GM23338 (cell line): ENCODE measurements around the gene LRR1. TPM values are rescaled to one million over a fixed set of nuclear protein-coding genes. Genes with fewer than 3 reads are reported as not detected.

Experiments used
- ATAC-seq: fragments of 200-7000 bp; cut with Tn5 transposase; 3 replicates; pipeline ENCODE4 v1.9.1; 2020
- DNase-seq: peaks from one replicate; pipeline ENCODE4 v3.0.0-alpha.2; 2015; ENCODE audit warnings: low spot score
- H2AFZ ChIP-seq: fragments of 200-600 bp; sonication (generic); 2 replicates; pipeline ENCODE4 v1.8.0; 2016; ENCODE audit warnings: antibody characterized with exemption, mild to moderate bottlenecking, moderate library complexity
- H3F3A ChIP-seq: fragments of 200-600 bp; sonication (generic); replicated peaks from 2 replicates; pipeline ENCODE4 v1.8.0; 2017; ENCODE audit warnings: antibody characterized with exemption, mixed run types, low read depth
- H3K27ac ChIP-seq: fragments of 200-600 bp; sonication (generic); 2 replicates; pipeline ENCODE4 v1.6.1; 2016; ENCODE audit warnings: low read depth
- H3K27me3 ChIP-seq: fragments of 200-600 bp; sonication (generic); 2 replicates; pipeline ENCODE4 v1.8.0; 2016; ENCODE audit warnings: mild to moderate bottlenecking, mixed run types, moderate library complexity; ENCODE audit not compliant: insufficient read depth
- H3K36me3 ChIP-seq: fragments of 200-600 bp; sonication (generic); 2 replicates; pipeline ENCODE4 v1.8.0; 2016; ENCODE audit warnings: mild to moderate bottlenecking; ENCODE audit not compliant: insufficient read depth
- H3K4me1 ChIP-seq: fragments of 200-600 bp; sonication (generic); 2 replicates; pipeline ENCODE4 v1.8.0; 2016; ENCODE audit warnings: mild to moderate bottlenecking, moderate library complexity; ENCODE audit not compliant: insufficient read depth
- H3K4me2 ChIP-seq: fragments of 200-600 bp; sonication (generic); 2 replicates; pipeline ENCODE4 v1.7.1; 2017; ENCODE audit warnings: mixed run types
- H3K4me3 ChIP-seq: fragments of 200-600 bp; sonication (generic); 2 replicates; pipeline ENCODE4 v1.6.1; 2016; ENCODE audit warnings: mixed run types
- H3K79me2 ChIP-seq: fragments of 200-600 bp; sonication (generic); replicated peaks from 2 replicates; pipeline ENCODE4 v1.8.0; 2017; ENCODE audit warnings: mild to moderate bottlenecking; ENCODE audit not compliant: insufficient read depth
- H3K9me2 ChIP-seq: fragments of 200-600 bp; sonication (generic); 2 replicates; pipeline ENCODE4 v1.8.0; 2017; ENCODE audit not compliant: insufficient read depth
- H4K20me1 ChIP-seq: fragments of 200-600 bp; sonication (generic); replicated peaks from 2 replicates; pipeline ENCODE4 v1.8.0; 2017; ENCODE audit warnings: mild to moderate bottlenecking; ENCODE audit not compliant: insufficient read depth
- H3K27ac Mint-ChIP-seq: 2 replicates; pipeline ENCODE4 v1.8.0; 2020; ENCODE audit warnings: inconsistent platforms, mild to moderate bottlenecking, moderate library complexity, mixed read lengths
- H3K27me3 Mint-ChIP-seq: 3 replicates; pipeline ENCODE4 v1.8.0; 2022; ENCODE audit warnings: low read depth, mild to moderate bottlenecking, moderate library complexity, mixed read lengths, inconsistent platforms; ENCODE audit not compliant: insufficient read depth, poor library complexity
- H3K36me3 Mint-ChIP-seq: 3 replicates; pipeline ENCODE4 v1.8.0; 2021; ENCODE audit warnings: low read depth, mild to moderate bottlenecking, inconsistent platforms, moderate library complexity, mixed read lengths
- H3K4me1 Mint-ChIP-seq: 3 replicates; pipeline ENCODE4 v1.8.0; 2020; ENCODE audit warnings: mild to moderate bottlenecking, inconsistent platforms, mixed read lengths
- H3K4me3 Mint-ChIP-seq: 3 replicates; pipeline ENCODE4 v1.8.0; 2021; ENCODE audit warnings: moderate library complexity, mild to moderate bottlenecking, inconsistent platforms, mixed read lengths
- H3K9me3 Mint-ChIP-seq: 3 replicates; pipeline ENCODE4 v1.8.0; 2020; ENCODE audit warnings: moderate library complexity, mild to moderate bottlenecking, inconsistent platforms, mixed read lengths
- CTCF ChIP-seq, 2 experiments: fragments of 200-600 bp in 1 of 2; sonication (generic) in 1 of 2; conservative IDR thresholded peaks; 2 replicates each; pipeline versions ENCODE4 v1.5.1 to v1.6.1; 2016 to 2017; ENCODE audit warnings: antibody characterized with exemption in 2 of 2, low read depth in 2 of 2, mild to moderate bottlenecking in 2 of 2, moderate library complexity in 1 of 2
- EZH2 ChIP-seq: fragments of 200-600 bp; sonication (generic); IDR thresholded peaks from one replicate; pipeline ENCODE4 v1.8.0; 2017; ENCODE audit warnings: antibody characterized with exemption, mild to moderate bottlenecking, low read depth; ENCODE audit not compliant: unreplicated experiment
- EZH2phosphoT487 ChIP-seq: fragments of 200-600 bp; sonication (generic); IDR thresholded peaks from one replicate; pipeline ENCODE4 v1.8.1; 2018; ENCODE audit warnings: antibody characterized with exemption; ENCODE audit not compliant: unreplicated experiment
- JUNB ChIP-seq: IDR thresholded peaks from one replicate; pipeline ENCODE4 v1.6.1; 2016; ENCODE audit warnings: antibody characterized with exemption; ENCODE audit not compliant: unreplicated experiment
- NANOG ChIP-seq: IDR thresholded peaks from 2 replicates; pipeline ENCODE4 v1.6.1; 2016; ENCODE audit warnings: antibody characterized with exemption, borderline replicate concordance
- STAT1 ChIP-seq: IDR thresholded peaks from one replicate; pipeline ENCODE4 v1.6.1; 2016; ENCODE audit warnings: antibody characterized with exemption; ENCODE audit not compliant: unreplicated experiment
- polyA plus RNA-seq: library from polyadenylated mRNA; unstranded; fragments of >200 nt; fragmentation: Nextera tagmentation; extraction: Ambion mirVana; gene quantifications from 2 replicates; pipeline ENCODE4 v1.2.1, GENCODE V29; 2016
- total RNA-seq: library from RNA; depleted of rRNA; stranded (reverse); fragments of >200 nt; shearing (Covaris generic); gene quantifications from 2 replicates; pipeline ENCODE4 v1.2.3, GENCODE V29; 2014
- TF ChIP-seq, protein P1 (sequence below): IDR thresholded peaks from 2 replicates; pipeline ENCODE4 v1.6.1; 2016; ENCODE audit warnings: antibody characterized with exemption

The LRR1 gene
- total and polyA plus RNA-seq, 2 experiments from 2014 or later, result 31.8 to 41.9 TPM

DNA sequence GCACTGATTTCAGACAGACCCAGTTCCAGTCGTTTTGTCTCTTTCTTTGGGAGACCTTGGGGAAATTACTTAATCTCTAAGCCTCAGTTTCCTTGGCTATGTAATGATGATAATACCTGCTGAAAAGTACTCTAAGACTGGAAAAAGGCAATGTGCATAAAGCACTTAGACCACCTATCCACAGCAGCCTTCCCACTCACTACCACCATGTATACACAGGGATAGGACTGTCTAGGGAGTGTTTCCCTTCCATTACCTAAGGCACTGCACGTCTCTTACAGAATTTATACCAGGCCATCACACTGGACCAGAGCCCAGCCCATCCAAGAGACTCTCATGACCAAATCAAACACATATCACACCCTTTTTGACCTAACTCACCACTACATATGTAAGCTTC, 18.9 kb upstream of the LRR1 start:
- peak; percentile 6; the same call in 1 of the 3 replicates for ATAC-seq
- H3K27ac Mint-ChIP-seq, result 0 out of 2 replicates have a peak overlapping the region, but pooled peaks have one; percentile 10

GRCh38 chr14:49581209-49582112, 17.3 kb upstream of the LRR1 start:
- H3K9me3 Mint-ChIP-seq, result peaks cover 10% of the 10 kb centered on the region; the same call in 2 of the 3 replicates
- peaks cover 70% of the 10 kb centered on the region for H3K36me3 Mint-ChIP-seq
- H3K4me2 ChIP-seq, result peak overlapping the region; percentile 95
- H4K20me1 ChIP-seq, result peaks cover 75% of the 10 kb centered on the region
- no peak overlapping the region for H3K4me3 ChIP-seq
- H2AFZ ChIP-seq, result no peak overlapping the region
- ATAC-seq (peak; percentile 5; the same call in 1 of the 3 replicates), DNase-seq (no peak)
- H3K79me2 ChIP-seq, result peaks cover 76% of the 10 kb centered on the region
- no peaks in the 10 kb centered on the region for H3K27me3 ChIP-seq
- peaks cover 43% of the 10 kb centered on the region for H3K27me3 Mint-ChIP-seq
- peaks cover 43% of the 10 kb centered on the region for H3F3A ChIP-seq
- peaks cover 28% of the 10 kb centered on the region for H3K36me3 ChIP-seq
- H3K4me1 ChIP-seq, result peaks cover 16% of the 10 kb centered on the region
- H3K27ac Mint-ChIP-seq, result peak overlapping the region; percentile 57
- peak overlapping the region; percentile 89 for H3K27ac ChIP-seq
- peak overlapping the region; percentile 94; the same call in 1 of the 3 replicates for H3K4me3 Mint-ChIP-seq
- no peaks in the 10 kb centered on the region for H3K9me2 ChIP-seq
- peaks cover 26% of the 10 kb centered on the region for H3K4me1 Mint-ChIP-seq
- TF ChIP-seq CTCF (conservative IDR thresholded peaks at IDR 0.05; ENCODE audit: low read depth in 2 of 2), result no peak
- TF ChIP-seq NANOG, result no peak
- no peak for TF ChIP-seq STAT1
- TF ChIP-seq EZH2, result no peak
- no peak for TF ChIP-seq JUNB
- TF ChIP-seq EZH2phosphoT487, result no peak
- TF ChIP-seq, protein P1, sequence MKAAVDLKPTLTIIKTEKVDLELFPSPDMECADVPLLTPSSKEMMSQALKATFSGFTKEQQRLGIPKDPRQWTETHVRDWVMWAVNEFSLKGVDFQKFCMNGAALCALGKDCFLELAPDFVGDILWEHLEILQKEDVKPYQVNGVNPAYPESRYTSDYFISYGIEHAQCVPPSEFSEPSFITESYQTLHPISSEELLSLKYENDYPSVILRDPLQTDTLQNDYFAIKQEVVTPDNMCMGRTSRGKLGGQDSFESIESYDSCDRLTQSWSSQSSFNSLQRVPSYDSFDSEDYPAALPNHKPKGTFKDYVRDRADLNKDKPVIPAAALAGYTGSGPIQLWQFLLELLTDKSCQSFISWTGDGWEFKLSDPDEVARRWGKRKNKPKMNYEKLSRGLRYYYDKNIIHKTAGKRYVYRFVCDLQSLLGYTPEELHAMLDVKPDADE, result no peak

More for the DNA sequence above, 18.9 kb upstream of the LRR1 start:
- Histone ChIP-seq H3F3A (peaks cover 52% of the 10 kb centered on the region), H3K4me2 (no peak overlapping the region), H2AFZ (no peak overlapping the region), H4K20me1 (peaks cover 78% of the 10 kb centered on the region), H3K27ac (peak overlapping the region; percentile 89), H3K27me3 (no peaks in the 10 kb centered on the region), H3K4me3 (no peak overlapping the region), H3K9me2 (no peaks in the 10 kb centered on the region), H3K79me2 (peaks cover 62% of the 10 kb centered on the region), H3K4me1 (peaks cover 16% of the 10 kb centered on the region), H3K36me3 (peaks cover 38% of the 10 kb centered on the region)
- Mint-ChIP-seq H3K27me3 (peaks cover 29% of the 10 kb centered on the region), H3K4me3 (no peak overlapping the region), H3K9me3 (no peaks in the 10 kb centered on the region), H3K36me3 (peaks cover 56% of the 10 kb centered on the region), H3K4me1 (peaks cover 26% of the 10 kb centered on the region)
- no peak for DNase-seq
- TF ChIP-seq, protein P1, result no peak
- no peak for TF ChIP-seq NANOG
- TF ChIP-seq JUNB, result no peak
